ENCODE measurements around the gene TAF11L6.
A peak's percentile ranks its signal among the peaks of the same experiment; 100 is the strongest.
"Not testable (repeated sequence)": the region's sequence is repeated elsewhere in the genome, so short reads cannot be mapped to it uniquely, and the experiment has no call there.

The TAF11L6 gene

DNA sequence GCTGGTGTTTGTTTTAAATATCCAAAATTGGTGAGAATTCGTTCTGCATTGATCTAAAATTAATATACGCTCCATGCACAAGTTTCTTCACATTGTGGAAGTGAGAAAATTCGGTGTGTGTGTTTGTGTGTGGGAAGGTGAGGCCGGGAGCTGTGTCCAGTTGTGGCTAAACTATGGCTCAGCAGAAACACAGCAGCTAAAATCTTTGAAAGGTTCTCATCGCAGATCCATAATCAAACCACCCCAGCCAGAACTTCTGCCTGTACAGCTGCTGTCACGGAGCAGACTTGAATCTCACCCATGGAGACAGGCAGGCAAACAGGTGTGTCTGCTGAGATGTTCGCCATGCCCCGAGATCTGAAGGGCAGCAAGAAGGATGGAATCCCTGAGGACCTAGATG is 30.5 kb upstream of the TAF11L6 start, which contains the start of gene TAF11L2:
Gene TAF11L2 (plus strand): TSS at position 301 of the 400 bp plus-strand sequence.
- H2BK120ac ChIP-seq (ENCODE audit: insufficient read depth, low read length, poor library complexity); H2BK12ac ChIP-seq (ENCODE audit: low read length); H3K36me3 ChIP-seq (ENCODE audit: control insufficient read depth in 1 of 2, insufficient read depth in 2 of 2, low read length in 2 of 2); H3K18ac ChIP-seq (ENCODE audit: low read length); H3K9ac ChIP-seq (ENCODE audit: low read length); H2AK5ac ChIP-seq (ENCODE audit: low read length); H3K4me2 ChIP-seq (ENCODE audit: low read length); H2AFZ ChIP-seq (ENCODE audit: insufficient read depth, low read length, poor library complexity); H3K9me3 ChIP-seq (ENCODE audit: insufficient read depth, low read depth, low read length); H3K4ac ChIP-seq (ENCODE audit: low read depth, low read length); H3K4me3 ChIP-seq (ENCODE audit: low read depth, low read length); H3K4me1 ChIP-seq (ENCODE audit: control insufficient read depth in 1 of 2, insufficient read depth in 2 of 2, low read length in 2 of 2); H4K12ac ChIP-seq (ENCODE audit: low read depth, low read length); DNase-seq; H3K79me1 ChIP-seq (ENCODE audit: low read length); H3K27ac ChIP-seq (ENCODE audit: low read depth, low read length); H3K79me2 ChIP-seq (ENCODE audit: control insufficient read depth, insufficient read depth, low read length, poor library complexity); H2BK5ac ChIP-seq (ENCODE audit: low read depth, low read length, poor library complexity); H3K14ac ChIP-seq (ENCODE audit: low read length); H3K27me3 ChIP-seq (ENCODE audit: insufficient read depth, low read length); H4K8ac ChIP-seq (ENCODE audit: low read depth, low read length): not testable (repeated sequence)
- WGBS (ENCODE audit: extremely low coverage, insufficient coverage, insufficient read length): no CpG with 5 or more reads among the region's 8 CpGs
- peak within 1 kb of the TSS; percentile 81 for H3K23ac ChIP-seq (ENCODE audit: low read length)
- H4K91ac ChIP-seq (ENCODE audit: low read depth, low read length): peak within 1 kb of the TSS; percentile 14

DNA sequence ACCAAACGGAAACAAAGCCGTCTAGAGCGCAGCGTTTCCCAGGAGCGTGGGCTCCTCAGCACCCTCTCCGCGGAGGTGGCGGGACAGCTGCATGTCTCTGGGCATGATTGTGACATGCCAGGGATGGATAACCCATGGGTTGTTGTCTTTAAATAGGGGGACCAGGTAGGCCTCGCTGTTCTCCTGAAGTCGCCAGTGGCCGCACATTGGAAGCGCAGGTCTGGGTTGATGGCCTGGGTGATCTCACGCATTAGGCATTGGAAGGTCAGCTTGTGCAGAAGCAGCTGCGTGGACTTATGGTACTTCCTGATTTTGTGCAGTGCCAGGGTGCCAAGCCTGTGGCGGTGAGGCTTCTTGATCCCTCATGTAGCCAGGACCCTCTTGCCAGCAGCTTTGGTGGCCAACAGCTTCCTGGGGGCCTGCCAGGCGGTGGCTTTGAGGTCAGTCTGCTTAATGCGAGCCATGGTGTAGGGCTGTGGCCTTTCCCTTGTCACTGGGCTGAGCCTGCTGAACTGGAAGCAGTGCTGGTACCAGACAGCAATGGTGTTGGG is 16.6 kb upstream of the TAF11L6 start:
- no CpG with 5 or more reads among the region's 17 CpGs for WGBS (ENCODE audit: extremely low coverage, insufficient coverage, insufficient read length)
- Histone ChIP-seq H3K4me1 (ENCODE audit: control insufficient read depth in 1 of 2, insufficient read depth in 2 of 2, low read length in 2 of 2) (no peaks in the 10 kb centered on the region), H3K4ac (ENCODE audit: low read depth, low read length) (no peak overlapping the region), H2BK5ac (ENCODE audit: low read depth, low read length, poor library complexity) (no peak overlapping the region), H2BK120ac (ENCODE audit: insufficient read depth, low read length, poor library complexity) (no peak overlapping the region), H3K4me2 (ENCODE audit: low read length) (no peak overlapping the region), H3K9ac (ENCODE audit: low read length) (no peak overlapping the region), H3K79me2 (ENCODE audit: control insufficient read depth, insufficient read depth, low read length, poor library complexity) (no peaks in the 10 kb centered on the region), H3K23ac (ENCODE audit: low read length) (no peak overlapping the region), H3K79me1 (ENCODE audit: low read length) (no peaks in the 10 kb centered on the region), H3K9me3 (ENCODE audit: insufficient read depth, low read depth, low read length) (no peaks in the 10 kb centered on the region), H3K14ac (ENCODE audit: low read length) (no peak overlapping the region), H4K91ac (ENCODE audit: low read depth, low read length) (no peak overlapping the region), H4K12ac (ENCODE audit: low read depth, low read length) (no peak overlapping the region), H4K8ac (ENCODE audit: low read depth, low read length) (no peak overlapping the region), H3K18ac (ENCODE audit: low read length) (no peak overlapping the region), H3K27me3 (ENCODE audit: insufficient read depth, low read length) (no peaks in the 10 kb centered on the region), H3K4me3 (ENCODE audit: low read depth, low read length) (no peak overlapping the region), H2AFZ (ENCODE audit: insufficient read depth, low read length, poor library complexity) (no peak overlapping the region), H3K36me3 (ENCODE audit: control insufficient read depth in 1 of 2, insufficient read depth in 2 of 2, low read length in 2 of 2) (no peaks in the 10 kb centered on the region), H2AK5ac (ENCODE audit: low read length) (no peak overlapping the region), H3K27ac (ENCODE audit: low read depth, low read length) (no peak overlapping the region), H2BK12ac (ENCODE audit: low read length) (no peak overlapping the region)
- DNase-seq: no peak

DNA sequence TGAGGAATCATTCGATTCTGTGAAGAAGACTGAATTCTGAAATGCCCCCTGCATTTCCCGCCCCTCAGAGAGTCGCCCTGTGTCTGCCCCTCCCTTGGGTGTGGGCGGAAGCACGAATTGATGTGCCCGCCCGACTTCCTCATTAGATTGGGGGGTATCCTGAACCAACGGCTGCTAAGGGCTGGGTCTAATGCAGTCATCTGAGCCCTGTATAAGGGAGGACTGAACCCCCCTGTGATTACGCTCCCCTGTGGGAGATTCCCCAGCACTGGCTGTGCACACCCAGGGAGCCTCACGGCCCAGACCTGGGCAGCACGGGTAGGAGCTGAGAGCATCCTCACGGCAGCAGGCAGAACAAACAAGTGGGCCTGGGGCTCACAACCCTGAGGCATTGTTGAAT is 10.9 kb upstream of the TAF11L6 start:
- H3K9ac ChIP-seq (ENCODE audit: low read length); H2AFZ ChIP-seq (ENCODE audit: insufficient read depth, low read length, poor library complexity); H3K4ac ChIP-seq (ENCODE audit: low read depth, low read length); H3K79me2 ChIP-seq (ENCODE audit: control insufficient read depth, insufficient read depth, low read length, poor library complexity); H4K91ac ChIP-seq (ENCODE audit: low read depth, low read length); H2AK5ac ChIP-seq (ENCODE audit: low read length); H4K12ac ChIP-seq (ENCODE audit: low read depth, low read length); H3K23ac ChIP-seq (ENCODE audit: low read length); H3K9me3 ChIP-seq (ENCODE audit: insufficient read depth, low read depth, low read length); H3K27me3 ChIP-seq (ENCODE audit: insufficient read depth, low read length); H3K36me3 ChIP-seq (ENCODE audit: control insufficient read depth in 1 of 2, insufficient read depth in 2 of 2, low read length in 2 of 2); H3K14ac ChIP-seq (ENCODE audit: low read length); H3K4me3 ChIP-seq (ENCODE audit: low read depth, low read length); H4K8ac ChIP-seq (ENCODE audit: low read depth, low read length); H3K27ac ChIP-seq (ENCODE audit: low read depth, low read length); H3K18ac ChIP-seq (ENCODE audit: low read length); H3K4me1 ChIP-seq (ENCODE audit: control insufficient read depth in 1 of 2, insufficient read depth in 2 of 2, low read length in 2 of 2); H2BK120ac ChIP-seq (ENCODE audit: insufficient read depth, low read length, poor library complexity); H3K79me1 ChIP-seq (ENCODE audit: low read length); H2BK5ac ChIP-seq (ENCODE audit: low read depth, low read length, poor library complexity); H2BK12ac ChIP-seq (ENCODE audit: low read length); H3K4me2 ChIP-seq (ENCODE audit: low read length); DNase-seq: not testable (repeated sequence)
- no CpG with 5 or more reads among the region's 12 CpGs for WGBS (ENCODE audit: extremely low coverage, insufficient coverage, insufficient read length)

GRCh38 chr5:17518067-17518466 is 10.4 kb upstream of the TAF11L6 start, which contains the start of gene TAF11L3:
TSS of gene TAF11L3 (plus strand) at chr5:17518367.
- H4K12ac ChIP-seq (ENCODE audit: low read depth, low read length); H2BK5ac ChIP-seq (ENCODE audit: low read depth, low read length, poor library complexity); H2AFZ ChIP-seq (ENCODE audit: insufficient read depth, low read length, poor library complexity); H3K79me1 ChIP-seq (ENCODE audit: low read length); H4K8ac ChIP-seq (ENCODE audit: low read depth, low read length); H3K4ac ChIP-seq (ENCODE audit: low read depth, low read length); H3K14ac ChIP-seq (ENCODE audit: low read length); H3K9me3 ChIP-seq (ENCODE audit: insufficient read depth, low read depth, low read length); H3K4me2 ChIP-seq (ENCODE audit: low read length); H2AK5ac ChIP-seq (ENCODE audit: low read length); H3K9ac ChIP-seq (ENCODE audit: low read length); H4K91ac ChIP-seq (ENCODE audit: low read depth, low read length); H3K18ac ChIP-seq (ENCODE audit: low read length); DNase-seq; H2BK12ac ChIP-seq (ENCODE audit: low read length); H3K36me3 ChIP-seq (ENCODE audit: control insufficient read depth in 1 of 2, insufficient read depth in 2 of 2, low read length in 2 of 2); H3K23ac ChIP-seq (ENCODE audit: low read length); H3K27me3 ChIP-seq (ENCODE audit: insufficient read depth, low read length); H3K27ac ChIP-seq (ENCODE audit: low read depth, low read length); H3K4me3 ChIP-seq (ENCODE audit: low read depth, low read length); H3K4me1 ChIP-seq (ENCODE audit: control insufficient read depth in 1 of 2, insufficient read depth in 2 of 2, low read length in 2 of 2); H2BK120ac ChIP-seq (ENCODE audit: insufficient read depth, low read length, poor library complexity); H3K79me2 ChIP-seq (ENCODE audit: control insufficient read depth, insufficient read depth, low read length, poor library complexity): not testable (repeated sequence)
- no CpG with 5 or more reads among the region's 15 CpGs for WGBS (ENCODE audit: extremely low coverage, insufficient coverage, insufficient read length)
